K562 (cell line): ENCODE data around the gene RAD51AP1. TPM values are rescaled to one million over a fixed set of nuclear protein-coding genes. Genes with fewer than 3 reads are reported as not detected.
"Not testable (repeated sequence)": the region's sequence is repeated elsewhere in the genome, so short reads cannot be mapped to it uniquely, and the experiment has no call there.

Source experiments
- ATAC-seq: fragments of 200-7000 bp; cut with Tn5 transposase; 3 replicates; pipeline ENCODE4 v1.9.1; 2020; ENCODE audit warnings: moderate library complexity
- BruUV-seq: library from RNA; stranded (reverse); fragments of 400-500 nt; replicated peaks from 2 replicates; lab custom pipeline; 2021; lab: Mats Ljungman, UMichigan
- CTCF ChIA-PET: fragments of 300-600 bp; formaldehyde crosslinking; extraction: SDS; loops from one replicate; lab custom pipeline; 2021; ENCODE audit warnings: low intra/inter-chr PET ratio; lab: Yijun Ruan, JAX
- POLR2A ChIA-PET: fragments of 300-600, 350-650 bp; sonication (Branson Sonifier 250); formaldehyde crosslinking; extraction: SDS; loops from one replicate; lab custom pipeline; 2021; ENCODE audit warnings: antibody characterized with exemption, inconsistent platforms; lab: Yijun Ruan, JAX
- DNase-seq, 4 experiments: peaks; one replicate each; pipeline versions ENCODE4 v3.0.0 to v3.0.0-alpha.2; 2011 to 2018; ENCODE audit warnings: low spot score in 3 of 4, mixed read lengths in 3 of 4; ENCODE audit errors: extremely low read depth in 1 of 4
- FAIRE-seq: peaks from 2 replicates; lab custom pipeline; 2011; peaks lifted over from hg19 to GRCh38; lab: Jason Lieb, UNC
- H2AFZ ChIP-seq: 2 replicates; pipeline ENCODE4 v1.6.0; 2011; ENCODE audit warnings: low read depth, low read length, control low read depth, inconsistent platforms
- H3K27ac ChIP-seq: fragments of 200-600 bp; 3 replicates; pipeline ENCODE4 v1.8.0; 2011; ENCODE audit warnings: low read depth, mild to moderate bottlenecking, control low read depth, inconsistent platforms, low read length, moderate library complexity, mixed read lengths; ENCODE audit errors: extremely low read depth
- H3K27me3 ChIP-seq, 2 experiments: fragments of 300-600 bp in 1 of 2; 2 replicates in 1 of 2; 3 replicates in 1 of 2; pipeline versions ENCODE4 v1.6.0 to v1.8.0; 2011; ENCODE audit warnings: inconsistent platforms in 2 of 2, low read length in 2 of 2, mild to moderate bottlenecking in 1 of 2, mixed read lengths in 1 of 2, moderate library complexity in 1 of 2; ENCODE audit not compliant: control insufficient read depth in 2 of 2, insufficient read depth in 2 of 2
- H3K36me3 ChIP-seq: fragments of 300-600 bp; 3 replicates; pipeline ENCODE4 v1.8.0; 2011; ENCODE audit warnings: mild to moderate bottlenecking, low read length, inconsistent platforms; ENCODE audit not compliant: control insufficient read depth, insufficient read depth
- H3K4me1 ChIP-seq, 2 experiments: fragments of 200-600 bp in 1 of 2; replicated peaks in 1 of 2; 2 replicates in 1 of 2; 3 replicates in 1 of 2; pipeline versions ENCODE4 v1.5.1 to v1.8.0; 2011; ENCODE audit warnings: inconsistent platforms in 2 of 2, low read length in 2 of 2, mild to moderate bottlenecking in 1 of 2, mixed read lengths in 1 of 2, moderate library complexity in 1 of 2; ENCODE audit not compliant: control insufficient read depth in 2 of 2, insufficient read depth in 2 of 2
- H3K4me2 ChIP-seq: 2 replicates; pipeline ENCODE4 v1.6.1; 2011; ENCODE audit warnings: low read length, control low read depth, inconsistent platforms, mixed read lengths; ENCODE audit not compliant: insufficient read depth
- H3K4me3 ChIP-seq: fragments of 200-600 bp; sonication (generic), shearing (Covaris generic); 2 replicates; pipeline ENCODE4 v1.5.1; 2016; ENCODE audit warnings: control low read depth, inconsistent platforms
- H3K79me2 ChIP-seq: fragments of 200-600 bp; 3 replicates; pipeline ENCODE4 v1.8.0; 2011; ENCODE audit warnings: low read length, inconsistent platforms; ENCODE audit not compliant: control insufficient read depth, insufficient read depth
- H3K9ac ChIP-seq, 2 experiments: 2 replicates each; pipeline versions ENCODE4 v1.6.0 to v1.6.1; 2011; ENCODE audit warnings: low read depth in 2 of 2, low read length in 2 of 2, control low read depth in 1 of 2, inconsistent platforms in 1 of 2, mild to moderate bottlenecking in 1 of 2, mixed read lengths in 1 of 2; ENCODE audit not compliant: insufficient read depth in 1 of 2
- H3K9me1 ChIP-seq: one replicate; pipeline ENCODE4 v1.6.0; 2011; ENCODE audit warnings: inconsistent platforms, mild to moderate bottlenecking, low read length, moderate library complexity; ENCODE audit not compliant: control insufficient read depth, insufficient read depth
- H3K9me3 ChIP-seq: replicated peaks from 2 replicates; pipeline ENCODE4 v1.5.1; 2011; ENCODE audit warnings: low read depth, low read length, inconsistent platforms; ENCODE audit not compliant: control insufficient read depth, insufficient read depth
- H4K20me1 ChIP-seq: replicated peaks from 2 replicates; pipeline ENCODE4 v1.6.1; 2011; ENCODE audit warnings: low read length, inconsistent platforms, mixed read lengths; ENCODE audit not compliant: control insufficient read depth, insufficient read depth
- DACH1 ChIP-seq: fragments of 450-650 bp; IDR thresholded peaks from 2 replicates; pipeline ENCODE4 v1.6.1; 2018; ENCODE audit not compliant: partially characterized antibody
- HMGN3 ChIP-seq: IDR thresholded peaks from 2 replicates; pipeline ENCODE4 v1.6.1; 2011; ENCODE audit warnings: borderline replicate concordance, low read depth, mild to moderate bottlenecking, mixed read lengths, low read length; ENCODE audit not compliant: insufficient read length; ENCODE audit errors: extremely low read depth
- MCM5 ChIP-seq: fragments of 450-650 bp; IDR thresholded peaks from 2 replicates; pipeline ENCODE4 v1.6.1; 2016; ENCODE audit warnings: low read depth
- MYC ChIP-seq, 2 experiments: fragments of 250-450 bp in 1 of 2; sonication (Bioruptor Pico) in 1 of 2; IDR thresholded peaks; 2 replicates each; pipeline versions ENCODE4 v1.5.1 to v1.6.1; 2012 to 2021; ENCODE audit warnings: low read depth in 2 of 2, borderline replicate concordance in 1 of 2, improper control_type of control experiment in 1 of 2, low read length in 1 of 2, mild to moderate bottlenecking in 1 of 2, moderate library complexity in 1 of 2
- POLR3A ChIP-seq: IDR thresholded peaks from 2 replicates; pipeline ENCODE4 v1.6.1; 2011; ENCODE audit warnings: borderline replicate concordance, mild to moderate bottlenecking, moderate library complexity; ENCODE audit not compliant: insufficient read length, insufficient read depth; ENCODE audit errors: extremely low read depth
- SAFB ChIP-seq: fragments of 200-400 bp; formaldehyde crosslinking; IDR thresholded peaks from 2 replicates; pipeline ENCODE4 v1.6.1; 2017; ENCODE audit warnings: low read depth, low read length, borderline replicate concordance
- SRSF7 ChIP-seq: fragments of 200-400 bp; formaldehyde crosslinking; optimal IDR thresholded peaks from 2 replicates; pipeline ENCODE3; 2017; ENCODE audit warnings: mild to moderate bottlenecking, low read depth, low read length
- TCF7 ChIP-seq: sonication (generic); IDR thresholded peaks from 2 replicates; pipeline ENCODE4 v1.6.1; 2016; ENCODE audit warnings: antibody characterized with exemption, borderline replicate concordance
- ZNF444 ChIP-seq: fragments of 250-450 bp; sonication (Bioruptor Pico); IDR thresholded peaks from 2 replicates; pipeline ENCODE4 v1.4.0; 2020; ENCODE audit warnings: mild to moderate bottlenecking, moderate library complexity
- ZNF445 ChIP-seq: fragments of 250-450 bp; sonication (Bioruptor Pico); IDR thresholded peaks from 2 replicates; pipeline ENCODE4 v1.4.0; 2020; ENCODE audit warnings: low read depth, mild to moderate bottlenecking, moderate library complexity
- WGBS: fragments of 100-300 bp; shearing (Covaris generic); methylation state at CpG from one replicate; pipeline ENCODE4 v1.1.6; 2016; ENCODE audit warnings: low coverage, mixed read lengths; ENCODE audit not compliant: insufficient coverage; ENCODE audit errors: missing lambda C conversion rate; 5-methylcytosine and 5-hydroxymethylcytosine counted together
- in situ Hi-C: fragments of 300-500 bp; cut with MboI; formaldehyde crosslinking; loops from 4 replicates; pipeline ENCODE4 v1.15.0; 2018; ENCODE audit warnings: inconsistent platforms, mixed read lengths
- intact Hi-C: fragments of 100-400 bp; cut with micrococcal nuclease; formaldehyde crosslinking; loops from 2 replicates; pipeline ENCODE4 v1.14.2; 2022
- polyA plus RNA-seq, 8 experiments: library from polyadenylated mRNA; depleted of rRNA in 4 of 8; stranded (reverse) in 5 of 8; unstranded in 3 of 8; fragments of >200 nt; fragmentation: Nextera tagmentation in 2 of 8; fragmentation: Illumina TruSeq in 1 of 8; extraction: Ambion mirVana in 2 of 8; extraction: Trizol in 1 of 8; gene quantifications; 2 replicates each; pipeline versions ENCODE4 v1.2.1 to v1.2.3, GENCODE V29; 2011 to 2014; ENCODE audit warnings: inconsistent platforms in 1 of 8, missing spikeins in 1 of 8
- total RNA-seq, 7 experiments: library from RNA; depleted of rRNA in 6 of 7; stranded (reverse); fragments of >200 nt in 6 of 7; fragmentation: Illumina TruSeq in 2 of 7; extraction: Trizol in 2 of 7; gene quantifications; 2 replicates each; pipeline versions ENCODE4 v1.2.1 to v1.2.3, GENCODE V29; 2011 to 2021; ENCODE audit warnings: low replicate concordance in 1 of 7

Gene RAD51AP1
- total and polyA plus RNA-seq, 9 of the 15 experiments (the other 6 are each of a cell fraction or from before 2014, with no cell fraction given), result 43.8 to 111 (median 89.1) TPM

DNA sequence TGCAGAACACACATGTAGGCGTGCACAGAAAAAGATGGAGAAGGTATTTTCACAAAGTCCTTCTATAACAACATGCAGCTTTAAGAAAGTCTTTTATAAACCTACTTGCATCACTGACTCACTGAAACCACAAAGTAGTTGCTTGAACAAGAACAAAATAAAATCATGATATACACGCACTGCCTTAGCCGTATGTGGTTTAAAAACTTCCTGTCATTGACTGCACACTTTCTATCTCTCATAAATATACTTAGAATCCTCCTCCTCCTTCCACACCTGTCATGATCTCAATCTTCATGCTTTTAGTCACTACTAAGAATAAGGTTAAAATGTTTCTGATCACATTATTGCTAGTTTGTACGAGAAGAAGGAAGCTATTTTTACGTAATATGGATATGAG is 31.8 kb upstream of the RAD51AP1 start:
- CTCF ChIA-PET, result no interaction called here
- H4K20me1 ChIP-seq, result no peaks in the 10 kb centered on the region
- H2AFZ ChIP-seq, result no peak overlapping the region
- DNase-seq, result no peak
- no peaks in the 10 kb centered on the region for H3K27me3 ChIP-seq
- no peak overlapping the region for H3K27ac ChIP-seq
- no peak for ATAC-seq
- H3K4me3 ChIP-seq, result no peak overlapping the region
- WGBS, result 73% methylated on average over 4 of the region's 5 CpGs
- no peaks in the 10 kb centered on the region for H3K9me3 ChIP-seq
- BruUV-seq, result no TSS peak
- H3K9me1 ChIP-seq, result no peaks in the 10 kb centered on the region
- FAIRE-seq, result no peak
- in situ Hi-C loops, result no loop called here
- intact Hi-C loops, result no loop called here
- H3K79me2 ChIP-seq, result no peaks in the 10 kb centered on the region
- H3K9ac ChIP-seq, result no peak overlapping the region
- H3K4me2 ChIP-seq, result no peak overlapping the region
- POLR2A ChIA-PET, result no interaction called here
- peaks cover 6% of the 10 kb centered on the region; the same call in 1 of the 3 replicates for H3K36me3 ChIP-seq
- TF ChIP-seq ZNF445 (CRISPR knock-in tag), result no peak
- no peak for TF ChIP-seq MYC (IDR thresholded peaks at IDR 0.05; ENCODE audit: low read depth, low read length)
- no peak for TF ChIP-seq MYC (CRISPR knock-in tag; IDR thresholded peaks at IDR 0.05; ENCODE audit: borderline replicate concordance, low read depth)
- no peak for TF ChIP-seq DACH1
- TF ChIP-seq SRSF7, result no peak
- no peak for TF ChIP-seq TCF7
- TF ChIP-seq ZNF444 (CRISPR knock-in tag), result no peak
- TF ChIP-seq HMGN3, result no peak
- no peak for TF ChIP-seq MCM5
- TF ChIP-seq SAFB, result no peak
- no peak for TF ChIP-seq POLR3A
- TF ChIP-seq, all 486 proteins: peak for 0
- peaks cover 0 to 4% of the 10 kb centered on the region in 2 experiments; a peak in 2 of 5 replicates for H3K4me1 ChIP-seq

DNA sequence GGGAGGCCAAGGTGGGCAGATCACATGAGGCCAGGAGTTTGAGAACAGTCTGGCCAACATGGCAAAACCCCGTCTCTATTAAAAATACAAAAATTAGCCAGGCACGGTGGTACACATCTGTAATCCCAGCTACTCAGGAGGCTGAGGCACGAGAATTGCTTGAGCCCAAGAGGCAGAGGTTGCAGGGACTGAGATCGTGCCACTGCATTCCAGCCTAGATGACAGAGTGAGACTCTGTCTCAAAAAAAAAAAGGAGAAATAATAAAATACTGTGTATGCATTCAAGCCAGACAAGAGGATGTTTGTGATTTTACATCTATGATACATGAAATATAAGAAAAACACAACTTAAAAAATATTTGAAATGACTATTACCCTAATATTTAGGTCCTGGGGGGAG is 30.2 kb upstream of the RAD51AP1 start:
- in situ Hi-C loops, H4K20me1 ChIP-seq, H3K4me3 ChIP-seq, BruUV-seq, intact Hi-C loops, H3K36me3 ChIP-seq, H3K9me3 ChIP-seq, H3K4me1 ChIP-seq, DNase-seq, ATAC-seq, H3K27me3 ChIP-seq, H3K9me1 ChIP-seq, H3K9ac ChIP-seq, H3K27ac ChIP-seq, H3K79me2 ChIP-seq, H3K4me2 ChIP-seq, FAIRE-seq, CTCF ChIA-PET, H2AFZ ChIP-seq: not testable (repeated sequence)
- POLR2A ChIA-PET, result interaction anchor here (0.6 kb wide), 1 partner anchor 22 kb away, joined by 3 read pairs; no protein-coding TSS in a partner anchor
- 78% methylated on average over 2 of the region's 4 CpGs for whole genome bisulfite sequencing

DNA sequence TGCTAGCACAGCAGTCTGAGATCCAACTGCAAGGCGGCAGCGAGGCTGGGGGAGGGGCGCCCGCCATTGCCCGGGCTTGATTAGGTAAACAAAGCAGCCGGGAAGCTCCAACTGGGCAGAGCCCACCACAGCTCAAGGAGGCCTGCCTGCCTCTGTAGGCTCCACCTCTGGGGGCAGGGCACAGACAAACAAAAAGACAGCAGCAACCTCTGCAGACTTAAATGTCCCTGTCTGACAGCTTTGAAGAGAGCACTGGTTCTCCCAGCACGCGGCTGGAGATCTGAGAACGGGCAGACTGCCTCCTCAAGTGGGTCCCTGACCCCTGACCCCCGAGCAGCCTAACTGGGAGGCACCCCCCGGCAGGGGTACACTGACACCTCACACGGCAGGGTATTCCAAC is 29.4 kb upstream of the RAD51AP1 start:
- CTCF ChIA-PET, H3K4me2 ChIP-seq, FAIRE-seq: not testable (repeated sequence)

More for the DNA sequence above, 29.4 kb upstream of the RAD51AP1 start:
- H2AFZ ChIP-seq, H3K9me3 ChIP-seq, BruUV-seq, H3K27me3 ChIP-seq, DNase-seq, H3K4me3 ChIP-seq, H3K27ac ChIP-seq, intact Hi-C loops, H3K36me3 ChIP-seq, H3K79me2 ChIP-seq, ATAC-seq, in situ Hi-C loops, POLR2A ChIA-PET, H3K9ac ChIP-seq, H4K20me1 ChIP-seq, H3K4me1 ChIP-seq, H3K9me1 ChIP-seq: not testable (repeated sequence)
- WGBS, result 27% methylated on average over 3 of the region's 12 CpGs
